HCT116 (cell line): Measurements from ENCODE around the gene PIK3R2. TPM values are rescaled to one million over a fixed set of nuclear protein-coding genes. Genes with fewer than 3 reads are reported as not detected.

Experiments used
- ATAC-seq: fragments of 200-7000 bp; cut with Tn5 transposase; 2 replicates; pipeline ENCODE4 v1.9.1; 2020; ENCODE audit warnings: mild to moderate bottlenecking, moderate library complexity
- BruUV-seq: library from RNA; stranded (reverse); fragments of 400-500 nt; replicated peaks from 2 replicates; lab custom pipeline; 2021; lab: Mats Ljungman, UMichigan
- CTCF ChIA-PET: fragments of 300-600 bp; sonication (Branson Sonifier 250); formaldehyde crosslinking; loops from one replicate; lab custom pipeline; 2021; ENCODE audit warnings: antibody characterized with exemption; lab: Charles Lee
- POLR2A ChIA-PET: fragments of 300-600, 350-600 bp; sonication (Branson Sonifier 250); formaldehyde crosslinking; loops from one replicate; lab custom pipeline; 2021; ENCODE audit warnings: antibody characterized with exemption; lab: Charles Lee
- RAD21 ChIA-PET, 2 experiments: fragments of 300-600 bp; sonication (Branson Sonifier 250); formaldehyde crosslinking; loops; one replicate each; lab custom pipeline; 2023; ENCODE audit warnings: low total read pairs in 2 of 2; ENCODE audit not compliant: uncharacterized antibody in 2 of 2, unreplicated experiment in 2 of 2, low non-redundant PET in 1 of 2; lab: Charles Lee
- DNase-seq: peaks from one replicate; pipeline ENCODE4 v3.0.0-alpha.2; 2010; ENCODE audit warnings: low read depth, low spot score
- H2AFZ ChIP-seq: fragments of 200-600 bp; shearing (Covaris generic), sonication (generic); 2 replicates; pipeline ENCODE4 v1.6.1; 2017; ENCODE audit warnings: low read depth, mixed run types, mixed read lengths, antibody characterized with exemption, low read length; ENCODE audit not compliant: poor library complexity, severe bottlenecking
- H3K27ac ChIP-seq: 2 replicates; pipeline ENCODE4 v1.5.1; 2012; ENCODE audit warnings: low read depth, low read length
- H3K27me3 ChIP-seq: fragments of 200-600 bp; sonication (generic); 2 replicates; pipeline ENCODE4 v1.6.1; 2016; ENCODE audit warnings: mixed run types, low read length, mixed read lengths; ENCODE audit not compliant: insufficient read depth
- H3K36me3 ChIP-seq, 2 experiments: fragments of 200-500 bp in 1 of 2; fragments of 200-600 bp in 1 of 2; sonication (Bioruptor generic) in 1 of 2; sonication (generic) in 1 of 2; 2 replicates each; pipeline versions ENCODE4 v1.5.1 to v1.6.1; 2014 to 2016; ENCODE audit warnings: low read length in 2 of 2, inconsistent platforms in 1 of 2, mixed read lengths in 1 of 2, mixed run types in 1 of 2; ENCODE audit not compliant: insufficient read depth in 2 of 2, control insufficient read depth in 1 of 2
- H3K4me1 ChIP-seq, 2 experiments: fragments of 200-600 bp in 1 of 2; sonication (generic) in 1 of 2; 2 replicates each; pipeline versions ENCODE4 v1.5.1 to v1.6.1; 2012 to 2017; ENCODE audit warnings: low read length in 2 of 2, inconsistent platforms in 1 of 2, mild to moderate bottlenecking in 1 of 2, mixed read lengths in 1 of 2, mixed run types in 1 of 2, moderate library complexity in 1 of 2; ENCODE audit not compliant: insufficient read depth in 2 of 2, control insufficient read depth in 1 of 2
- H3K4me2 ChIP-seq: fragments of 200-600 bp; sonication (generic); 2 replicates; pipeline ENCODE4 v1.6.1; 2017; ENCODE audit warnings: mixed run types, low read length, mixed read lengths
- H3K4me3 ChIP-seq, 2 experiments: fragments of 200-600 bp in 1 of 2; sonication (generic) in 1 of 2; replicated peaks in 1 of 2; 2 replicates each; pipeline ENCODE4 v1.5.1; 2011 to 2016; ENCODE audit warnings: low read length in 2 of 2, control low read depth in 1 of 2, low read depth in 1 of 2, mild to moderate bottlenecking in 1 of 2, mixed read lengths in 1 of 2, mixed run types in 1 of 2
- H3K79me2 ChIP-seq: fragments of 200-600 bp; sonication (generic); 2 replicates; pipeline ENCODE4 v1.6.1; 2017; ENCODE audit warnings: mild to moderate bottlenecking, mixed run types, low read length, moderate library complexity, mixed read lengths; ENCODE audit not compliant: insufficient read depth
- H3K9ac ChIP-seq: fragments of 200-600 bp; sonication (generic); 2 replicates; pipeline ENCODE4 v1.6.1; 2016; ENCODE audit warnings: low read length, mixed read lengths
- H3K9me2 ChIP-seq: fragments of 200-600 bp; sonication (generic), shearing (Covaris generic); 2 replicates; pipeline ENCODE4 v1.6.1; 2017; ENCODE audit warnings: mixed run types, mild to moderate bottlenecking, moderate library complexity; ENCODE audit not compliant: insufficient read depth
- H3K9me3 ChIP-seq, 2 experiments: fragments of 200-500 bp in 1 of 2; fragments of 200-600 bp in 1 of 2; sonication (Bioruptor generic) in 1 of 2; sonication (generic) in 1 of 2; 2 replicates each; pipeline ENCODE4 v1.6.1; 2014 to 2017; ENCODE audit warnings: low read length in 2 of 2, mixed read lengths in 2 of 2, inconsistent platforms in 1 of 2, low read depth in 1 of 2, mild to moderate bottlenecking in 1 of 2, mixed run types in 1 of 2, moderate library complexity in 1 of 2; ENCODE audit not compliant: control insufficient read depth in 1 of 2, insufficient read depth in 1 of 2
- H4K20me1 ChIP-seq: fragments of 200-600 bp; sonication (generic), shearing (Covaris generic); 2 replicates; pipeline ENCODE4 v1.6.1; 2017; ENCODE audit warnings: mixed run types, mild to moderate bottlenecking, moderate library complexity; ENCODE audit not compliant: insufficient read depth
- ATF3 ChIP-seq: IDR thresholded peaks from 2 replicates; pipeline ENCODE4 v1.6.1; 2012
- ZFX ChIP-seq: fragments of 450-650 bp; IDR thresholded peaks from 2 replicates; pipeline ENCODE4 v1.6.1; 2017
- intact Hi-C: fragments of 100-400 bp; cut with micrococcal nuclease; formaldehyde crosslinking; loops from 2 replicates; pipeline ENCODE4 v1.10.0; 2022
- total RNA-seq: library from RNA; stranded (reverse); gene quantifications from one replicate; pipeline ENCODE4 v1.2.1, GENCODE V29; 2021; ENCODE audit not compliant: unreplicated experiment
- TF ChIP-seq, protein P1 (sequence below): IDR thresholded peaks from 2 replicates; pipeline ENCODE4 v1.6.1; 2011; ENCODE audit warnings: mild to moderate bottlenecking, low read length, moderate library complexity; ENCODE audit not compliant: insufficient replicate concordance; ENCODE audit errors: extremely low read depth

PIK3R2 gene
- total RNA-seq, 1 experiment from 2014 or later = 53.4 TPM

DNA sequence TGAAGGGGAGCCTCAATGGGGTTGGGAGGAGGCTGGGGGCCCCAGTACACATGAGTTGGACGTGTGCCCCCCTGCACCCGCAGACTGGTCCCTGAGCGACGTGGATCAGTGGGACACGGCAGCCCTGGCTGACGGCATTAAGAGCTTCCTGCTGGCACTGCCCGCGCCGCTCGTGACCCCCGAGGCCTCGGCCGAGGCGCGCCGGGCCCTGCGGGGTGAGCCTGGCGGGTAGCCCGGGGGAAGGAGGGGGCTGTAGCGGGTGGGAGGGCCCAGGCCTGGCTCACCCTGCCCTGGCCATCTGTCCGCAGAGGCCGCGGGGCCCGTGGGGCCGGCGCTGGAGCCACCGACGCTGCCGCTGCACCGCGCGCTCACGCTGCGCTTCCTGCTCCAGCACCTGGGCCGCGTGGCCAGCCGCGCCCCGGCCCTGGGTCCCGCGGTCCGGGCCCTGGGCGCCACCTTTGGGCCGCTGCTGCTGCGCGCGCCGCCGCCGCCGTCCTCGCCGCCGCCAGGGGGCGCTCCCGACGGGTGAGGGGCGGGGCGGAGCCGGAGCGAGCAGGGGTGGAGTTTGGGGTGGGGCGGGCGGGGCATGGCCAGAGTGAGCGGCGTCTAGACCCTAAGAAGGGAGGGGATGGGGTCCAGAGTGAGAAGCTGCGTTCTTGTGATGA is 8.1 kb downstream of the PIK3R2 start (continued):
- TF ChIP-seq ATF3 = no peak
- TF ChIP-seq ZFX = peak; percentile 93; the same call in 1 of the 2 replicates
- TF ChIP-seq, protein P1, sequence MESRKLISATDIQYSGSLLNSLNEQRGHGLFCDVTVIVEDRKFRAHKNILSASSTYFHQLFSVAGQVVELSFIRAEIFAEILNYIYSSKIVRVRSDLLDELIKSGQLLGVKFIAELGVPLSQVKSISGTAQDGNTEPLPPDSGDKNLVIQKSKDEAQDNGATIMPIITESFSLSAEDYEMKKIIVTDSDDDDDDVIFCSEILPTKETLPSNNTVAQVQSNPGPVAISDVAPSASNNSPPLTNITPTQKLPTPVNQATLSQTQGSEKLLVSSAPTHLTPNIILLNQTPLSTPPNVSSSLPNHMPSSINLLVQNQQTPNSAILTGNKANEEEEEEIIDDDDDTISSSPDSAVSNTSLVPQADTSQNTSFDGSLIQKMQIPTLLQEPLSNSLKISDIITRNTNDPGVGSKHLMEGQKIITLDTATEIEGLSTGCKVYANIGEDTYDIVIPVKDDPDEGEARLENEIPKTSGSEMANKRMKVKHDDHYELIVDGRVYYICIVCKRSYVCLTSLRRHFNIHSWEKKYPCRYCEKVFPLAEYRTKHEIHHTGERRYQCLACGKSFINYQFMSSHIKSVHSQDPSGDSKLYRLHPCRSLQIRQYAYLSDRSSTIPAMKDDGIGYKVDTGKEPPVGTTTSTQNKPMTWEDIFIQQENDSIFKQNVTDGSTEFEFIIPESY = no peak

DNA sequence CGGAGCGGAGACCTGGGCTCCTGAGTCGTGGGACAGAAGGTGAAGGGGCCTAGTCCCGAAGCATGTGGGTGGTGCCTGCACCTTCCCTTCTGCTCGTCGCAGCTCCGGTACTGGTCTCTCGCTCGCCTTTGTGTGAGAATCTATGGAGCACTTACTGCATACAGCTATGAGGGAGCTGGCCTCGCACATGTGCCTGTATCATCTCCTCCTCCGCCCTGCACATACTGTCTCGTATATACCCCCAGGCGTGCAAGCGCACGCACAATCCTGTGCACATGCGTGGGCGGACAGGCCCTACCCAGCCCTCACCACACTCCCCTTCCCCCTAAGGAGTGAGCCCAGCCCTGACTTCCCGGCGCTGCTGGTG is 8.7 kb downstream of the PIK3R2 start:
- peak; percentile 11; the same call in 1 of the 2 replicates for ATAC-seq
- Histone ChIP-seq H3K27ac (peak overlapping the region; percentile 7; the same call in 1 of the 2 replicates), H3K9me2 (no peaks in the 10 kb centered on the region), H3K4me1 (peaks cover 24 to 30% of the 10 kb centered on the region in 2 experiments), H3K9ac (peak overlapping the region; percentile 14; the same call in 1 of the 2 replicates), H3K4me3 (no peak overlapping the region), H3K4me2 (peak overlapping the region; percentile 39)
- no TSS peak for BruUV-seq
- no peak for TF ChIP-seq ATF3
- TF ChIP-seq, all 23 proteins: peak for 0
- no peaks in the 10 kb centered on the region for H3K9me3 ChIP-seq
- H3K79me2 ChIP-seq = peaks cover 7% of the 10 kb centered on the region; the same call in 1 of the 2 replicates
- H2AFZ ChIP-seq = no peak overlapping the region
- H3K36me3 ChIP-seq = peaks cover 17 to 25% of the 10 kb centered on the region in 2 experiments; a peak in 3 of 4 replicates
- CTCF ChIA-PET = interaction anchor here (1.3 kb wide), 1 partner anchor 22 kb away, joined by 3 read pairs; no protein-coding TSS in a partner anchor
- DNase-seq = no peak
- H3K27me3 ChIP-seq = no peaks in the 10 kb centered on the region
- POLR2A ChIA-PET = no interaction called here
- intact Hi-C loops = no loop called here
- H4K20me1 ChIP-seq = no peaks in the 10 kb centered on the region
- RAD21 ChIA-PET = no interaction called here
